CD4-positive, alpha-beta memory T cell (primary cell): ENCODE data around the gene MIEF2. TPM values are rescaled to one million over a fixed set of nuclear protein-coding genes. Genes with fewer than 3 reads are reported as not detected.

Experiments used
- CTCF ChIA-PET: fragments of 350-600 bp; sonication (Branson Sonifier 250); formaldehyde crosslinking; loops from one replicate; lab custom pipeline; 2021; ENCODE audit warnings: inconsistent platforms; ENCODE audit not compliant: partially characterized antibody; lab: Charles Lee
- POLR2A ChIA-PET: fragments of 350-600 bp; sonication (Branson Sonifier 250); formaldehyde crosslinking; loops from one replicate; lab custom pipeline; 2021; ENCODE audit not compliant: partially characterized antibody; lab: Charles Lee
- DNase-seq, 5 donors: peaks; one replicate each; pipeline versions ENCODE4 v3.0.0 to v3.0.0-alpha.2; 2020 to 2022; ENCODE audit warnings: mixed read lengths in 1 of 5
- H3K27ac ChIP-seq: one replicate; pipeline ENCODE4 v1.7.0; 2013; ENCODE audit warnings: low read depth, low read length
- H3K27me3 ChIP-seq: 2 replicates; pipeline ENCODE4 v1.7.0; 2013; ENCODE audit warnings: mild to moderate bottlenecking, low read length, moderate library complexity; ENCODE audit not compliant: insufficient read depth
- H3K36me3 ChIP-seq: 2 replicates; pipeline ENCODE4 v1.7.0; 2013; ENCODE audit warnings: mild to moderate bottlenecking, low read length, moderate library complexity; ENCODE audit not compliant: insufficient read depth
- H3K4me1 ChIP-seq: 2 replicates; pipeline ENCODE4 v1.7.0; 2013; ENCODE audit warnings: mild to moderate bottlenecking, low read length, moderate library complexity; ENCODE audit not compliant: insufficient read depth
- H3K4me3 ChIP-seq, 2 donors: one replicate each; pipeline ENCODE4 v1.7.0; 2013; ENCODE audit warnings: low read length in 2 of 2, mild to moderate bottlenecking in 1 of 2
- H3K9me3 ChIP-seq, 2 donors: one replicate each; pipeline ENCODE4 v1.7.0; 2013; ENCODE audit warnings: low read length in 2 of 2, control low read depth in 1 of 2; ENCODE audit not compliant: control insufficient read depth in 1 of 2
- H3K27ac Mint-ChIP-seq, 7 donors: one replicate each; pipeline ENCODE4 v1.8.0; 2020 to 2021; ENCODE audit warnings: mixed read lengths in 7 of 7, mild to moderate bottlenecking in 6 of 7, inconsistent platforms in 3 of 7, moderate library complexity in 3 of 7
- H3K27me3 Mint-ChIP-seq, 2 donors: one replicate each; pipeline ENCODE4 v1.8.0; 2020 to 2021; ENCODE audit warnings: mixed read lengths in 2 of 2
- H3K36me3 Mint-ChIP-seq, 2 donors: one replicate each; pipeline ENCODE4 v1.8.0; 2020 to 2021; ENCODE audit warnings: mixed read lengths in 2 of 2, inconsistent platforms in 1 of 2, mild to moderate bottlenecking in 1 of 2
- H3K4me1 Mint-ChIP-seq, 4 donors: one replicate each; pipeline ENCODE4 v1.8.0; 2020 to 2021; ENCODE audit warnings: mixed read lengths in 4 of 4, mild to moderate bottlenecking in 1 of 4
- H3K4me3 Mint-ChIP-seq, 8 donors: one replicate each; pipeline ENCODE4 v1.8.0; 2020 to 2021; ENCODE audit warnings: mixed read lengths in 8 of 8, mild to moderate bottlenecking in 7 of 8, moderate library complexity in 6 of 8, inconsistent platforms in 3 of 8
- H3K9me3 Mint-ChIP-seq, 8 donors: one replicate each; pipeline ENCODE4 v1.8.0; 2020 to 2021; ENCODE audit warnings: mixed read lengths in 8 of 8, mild to moderate bottlenecking in 5 of 8, inconsistent platforms in 3 of 8, moderate library complexity in 1 of 8
- intact Hi-C: fragments of 100-400 bp; cut with micrococcal nuclease; formaldehyde crosslinking; loops from one replicate; pipeline ENCODE4 v1.15.1; 2023
- polyA plus RNA-seq, 2 donors: library from polyadenylated mRNA; unstranded; fragments of 300-500 nt; fragmentation: Illumina TruSeq; gene quantifications; one replicate each; pipeline ENCODE4 v1.2.3, GENCODE V29; 2021
- total RNA-seq, 2 experiments: library from RNA; stranded (reverse); gene quantifications; one replicate each; pipeline ENCODE4 v1.2.3, GENCODE V29; 2021

The MIEF2 gene
- total and polyA plus RNA-seq, 4 experiments from 2014 or later = 9.9 to 19.3 (median 14.6) TPM

DNA sequence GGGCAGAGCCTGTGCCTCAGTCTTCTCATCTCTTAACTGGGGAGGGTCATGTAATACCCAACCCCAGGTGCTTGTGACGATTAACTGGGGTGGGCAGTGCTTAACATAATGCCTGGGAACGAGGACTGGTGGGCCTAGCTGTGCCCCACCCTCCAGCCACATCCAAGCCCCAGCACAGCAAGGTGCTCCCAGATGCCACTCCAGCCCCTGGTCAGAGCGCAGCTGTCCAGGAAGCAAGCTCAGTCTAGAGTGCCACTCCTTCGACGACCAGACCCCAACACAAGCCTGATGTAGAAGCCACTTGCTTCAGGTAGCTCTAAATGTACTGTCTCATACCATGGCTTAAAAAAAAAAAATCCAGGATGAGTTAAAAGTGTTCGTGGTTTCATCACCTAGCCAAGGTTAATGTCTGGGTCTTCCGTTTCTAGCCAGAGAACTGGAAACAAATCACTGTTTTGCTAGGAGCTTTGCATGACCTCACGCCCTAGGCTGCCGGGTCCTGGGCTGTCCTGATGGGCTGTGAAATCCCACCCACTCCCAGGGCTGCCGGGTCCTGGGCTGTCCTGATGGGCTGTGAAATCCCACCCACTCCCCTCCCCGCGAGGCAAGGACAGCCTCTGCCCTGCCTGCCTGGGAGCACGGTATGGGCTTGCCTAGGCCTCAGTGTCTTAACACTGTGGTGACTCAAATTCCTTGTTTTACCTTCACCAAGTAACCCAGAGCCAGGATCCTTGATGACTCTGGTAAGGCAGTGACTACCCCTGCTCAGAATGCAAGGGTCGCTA lies 7.7 kb downstream of the MIEF2 start:
- peaks cover 0 to 1% (median 0%) of the 10 kb centered on the region in 8 donors for H3K9me3 Mint-ChIP-seq
- H3K27ac Mint-ChIP-seq = peak overlapping the region in 2 of 7 donors; percentile 35 to 52
- ChIA-PET POLR2A (interaction anchor here (0.7 to 0.8 kb wide), 2 partner anchors 44 to 95 kb away, joined by 3 read pairs; partner anchors contain the start of gene SHMT1), CTCF (interaction anchor here (1.5 kb wide), 1 partner anchor 20 kb away, joined by 8 read pairs; no protein-coding TSS in a partner anchor)
- no peak for DNase-seq
- Histone ChIP-seq H3K9me3 (no peaks in the 10 kb centered on the region), H3K36me3 (peaks cover 19% of the 10 kb centered on the region), H3K4me1 (no peaks in the 10 kb centered on the region), H3K4me3 (no peak overlapping the region), H3K27ac (no peak overlapping the region), H3K27me3 (no peaks in the 10 kb centered on the region)
- peaks cover 3 to 5% of the 10 kb centered on the region in 2 donors for H3K36me3 Mint-ChIP-seq
- H3K4me3 Mint-ChIP-seq = peak overlapping the region in 1 of 8 donors; percentile 17
- peaks cover 1 to 11% (median 6%) of the 10 kb centered on the region in 4 donors for H3K4me1 Mint-ChIP-seq
- intact Hi-C loops = no loop called here
- no peaks in the 10 kb centered on the region for H3K27me3 Mint-ChIP-seq

DNA sequence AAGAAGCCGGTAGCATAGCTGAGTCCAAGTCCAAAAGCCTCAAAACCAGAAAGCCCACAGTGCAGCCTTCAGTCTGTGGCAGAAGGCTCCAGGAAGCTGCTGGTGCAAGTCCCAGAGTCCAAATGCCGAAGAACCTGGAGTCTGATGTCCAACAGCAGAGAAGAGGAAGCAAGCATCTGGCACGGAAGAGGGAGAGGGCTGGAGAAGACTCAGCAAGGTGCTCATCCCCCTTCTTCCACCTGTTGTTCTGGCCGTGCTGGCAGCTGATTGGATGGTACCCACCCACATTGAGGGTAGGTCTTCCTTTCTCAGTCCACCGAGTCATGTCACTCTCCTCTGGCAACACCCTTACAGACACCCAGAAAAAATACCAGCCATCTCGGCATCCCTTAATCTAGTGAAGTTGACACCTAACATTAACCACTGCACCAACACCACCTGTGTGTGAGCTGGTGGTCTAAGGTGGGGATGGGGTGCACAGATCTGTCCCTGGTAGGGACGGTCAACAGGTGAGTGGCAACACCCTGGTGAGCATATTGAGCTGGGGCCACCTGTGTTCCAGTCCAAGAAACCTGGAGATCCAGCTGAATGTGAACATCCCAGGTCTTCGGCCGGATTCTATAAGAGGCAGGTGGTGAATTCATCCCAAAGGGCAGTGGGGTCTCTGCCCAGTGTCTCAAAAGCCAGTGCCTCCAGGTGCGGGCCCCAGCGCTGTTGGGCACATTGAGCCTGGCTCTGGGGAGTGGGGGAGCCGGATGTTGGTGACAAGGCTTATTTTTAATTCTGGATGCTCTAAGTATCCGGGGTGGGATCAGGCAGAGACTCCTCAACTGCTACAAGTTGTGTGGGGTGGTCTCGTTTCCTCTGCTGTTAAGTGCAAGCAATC lies 9.8 kb downstream of the MIEF2 start:
- H3K27ac ChIP-seq = no peak overlapping the region
- H3K27ac Mint-ChIP-seq = peak overlapping the region in 2 of 7 donors; percentile 24 to 35
- CTCF ChIA-PET = no interaction called here
- peaks cover 1 to 11% (median 6%) of the 10 kb centered on the region in 4 donors for H3K4me1 Mint-ChIP-seq
- H3K4me3 Mint-ChIP-seq = no peak overlapping the region
- no peak for DNase-seq
- intact Hi-C loops = no loop called here
- no peak overlapping the region for H3K4me3 ChIP-seq
- H3K36me3 ChIP-seq = no peaks in the 10 kb centered on the region
- H3K27me3 ChIP-seq = no peaks in the 10 kb centered on the region
- H3K4me1 ChIP-seq = no peaks in the 10 kb centered on the region
- peaks cover 0 to 1% (median 0%) of the 10 kb centered on the region in 8 donors for H3K9me3 Mint-ChIP-seq
- no peaks in the 10 kb centered on the region for H3K9me3 ChIP-seq
- no peaks in the 10 kb centered on the region for H3K27me3 Mint-ChIP-seq
- peaks cover 0 to 4% of the 10 kb centered on the region in 2 donors for H3K36me3 Mint-ChIP-seq
- POLR2A ChIA-PET = interaction anchor here (1.1 kb wide), 1 partner anchor 93 kb away, joined by 3 read pairs; the partner anchor contains the start of gene SHMT1

DNA sequence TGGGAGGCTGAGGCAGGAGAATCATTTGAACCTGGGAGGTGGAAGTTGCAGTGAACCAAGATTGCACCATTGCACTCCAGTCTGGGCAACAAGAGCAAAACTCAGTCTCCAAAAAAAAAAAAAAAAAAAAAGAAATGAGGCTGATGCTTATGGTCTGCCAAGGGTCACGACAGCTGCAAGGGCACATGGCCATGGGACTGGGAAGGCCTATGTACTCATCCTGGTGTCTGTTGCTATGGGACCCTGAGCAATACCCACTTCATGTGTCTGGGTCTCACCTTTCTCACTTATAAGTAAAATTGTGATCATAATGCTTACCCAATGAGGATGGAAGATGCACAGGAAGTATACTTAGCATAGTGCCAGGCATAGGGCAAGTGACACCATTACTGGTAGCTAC lies 16.6 kb downstream of the MIEF2 start:
- H3K4me3 Mint-ChIP-seq = no peak overlapping the region
- no peaks in the 10 kb centered on the region for H3K4me1 Mint-ChIP-seq
- H3K27ac Mint-ChIP-seq = no peak overlapping the region
- Histone ChIP-seq H3K4me1 (no peaks in the 10 kb centered on the region), H3K27ac (no peak overlapping the region), H3K36me3 (peaks cover 47% of the 10 kb centered on the region), H3K4me3 (no peak overlapping the region), H3K9me3 (no peaks in the 10 kb centered on the region), H3K27me3 (no peaks in the 10 kb centered on the region)
- H3K9me3 Mint-ChIP-seq = no peaks in the 10 kb centered on the region
- intact Hi-C loops = no loop called here
- CTCF ChIA-PET = no interaction called here
- H3K36me3 Mint-ChIP-seq = peaks cover 12 to 42% of the 10 kb centered on the region in 2 donors
- POLR2A ChIA-PET = no interaction called here
- H3K27me3 Mint-ChIP-seq = no peaks in the 10 kb centered on the region
- DNase-seq = no peak

DNA sequence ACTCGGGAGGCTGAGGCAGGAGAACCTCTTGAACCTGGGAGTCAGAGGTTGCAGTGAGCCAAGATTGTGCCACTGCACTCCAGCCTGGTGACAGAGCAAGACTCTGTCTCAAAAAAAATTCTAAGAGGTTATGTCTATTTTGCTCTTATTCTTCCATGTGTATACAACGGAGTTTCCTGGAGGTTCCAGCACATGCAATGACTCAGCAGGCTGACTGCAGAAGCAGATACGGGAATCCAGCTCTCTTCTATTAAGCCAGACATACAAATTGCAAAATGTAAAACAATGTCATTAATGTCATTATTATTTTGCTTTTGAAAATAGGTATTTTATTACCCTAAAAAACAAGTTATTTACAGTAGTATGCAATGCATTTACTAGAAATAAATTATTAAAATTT lies 18.4 kb downstream of the MIEF2 start:
- Histone ChIP-seq H3K9me3 (no peaks in the 10 kb centered on the region), H3K27me3 (no peaks in the 10 kb centered on the region), H3K27ac (no peak overlapping the region), H3K4me1 (no peaks in the 10 kb centered on the region), H3K4me3 (no peak overlapping the region), H3K36me3 (peaks cover 61% of the 10 kb centered on the region)
- intact Hi-C loops = no loop called here
- Mint-ChIP-seq H3K36me3 (peaks cover 24 to 58% of the 10 kb centered on the region in 2 donors), H3K27me3 (no peaks in the 10 kb centered on the region), H3K4me1 (no peaks in the 10 kb centered on the region), H3K27ac (no peak overlapping the region), H3K9me3 (no peaks in the 10 kb centered on the region), H3K4me3 (no peak overlapping the region)
- POLR2A ChIA-PET = no interaction called here
- CTCF ChIA-PET = no interaction called here
- no peak for DNase-seq

DNA sequence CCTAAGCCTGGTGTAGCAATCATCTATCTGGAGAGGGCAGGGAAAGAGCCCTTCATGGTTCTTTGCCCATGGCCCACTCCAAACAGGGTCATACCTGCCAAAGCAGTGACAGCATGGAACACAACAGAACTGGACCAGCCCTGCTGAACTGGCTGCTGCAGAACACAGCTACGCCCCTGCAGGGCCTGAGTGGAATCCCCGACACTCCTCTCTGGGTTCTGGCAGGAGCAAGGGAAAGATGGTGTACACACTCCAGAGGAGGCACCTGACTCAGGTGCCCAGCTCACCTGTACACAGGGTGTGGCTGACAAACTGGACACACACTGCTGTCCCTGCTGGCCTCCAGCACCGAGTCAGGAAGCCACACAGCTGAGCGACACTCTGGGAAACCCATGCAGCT lies 19.8 kb downstream of the MIEF2 start:
- CTCF ChIA-PET = no interaction called here
- peaks cover 69% of the 10 kb centered on the region for H3K36me3 ChIP-seq
- DNase-seq = no peak
- no peak overlapping the region for H3K27ac Mint-ChIP-seq
- no peaks in the 10 kb centered on the region for H3K9me3 ChIP-seq
- no peaks in the 10 kb centered on the region for H3K9me3 Mint-ChIP-seq
- no peak overlapping the region for H3K4me3 Mint-ChIP-seq
- H3K4me3 ChIP-seq = no peak overlapping the region
- H3K27me3 ChIP-seq = no peaks in the 10 kb centered on the region
- H3K27me3 Mint-ChIP-seq = no peaks in the 10 kb centered on the region
- no peak overlapping the region for H3K27ac ChIP-seq
- no peaks in the 10 kb centered on the region for H3K4me1 ChIP-seq
- POLR2A ChIA-PET = no interaction called here
- H3K4me1 Mint-ChIP-seq = no peaks in the 10 kb centered on the region
- peaks cover 34 to 65% of the 10 kb centered on the region in 2 donors for H3K36me3 Mint-ChIP-seq
- intact Hi-C loops = no loop called here

DNA sequence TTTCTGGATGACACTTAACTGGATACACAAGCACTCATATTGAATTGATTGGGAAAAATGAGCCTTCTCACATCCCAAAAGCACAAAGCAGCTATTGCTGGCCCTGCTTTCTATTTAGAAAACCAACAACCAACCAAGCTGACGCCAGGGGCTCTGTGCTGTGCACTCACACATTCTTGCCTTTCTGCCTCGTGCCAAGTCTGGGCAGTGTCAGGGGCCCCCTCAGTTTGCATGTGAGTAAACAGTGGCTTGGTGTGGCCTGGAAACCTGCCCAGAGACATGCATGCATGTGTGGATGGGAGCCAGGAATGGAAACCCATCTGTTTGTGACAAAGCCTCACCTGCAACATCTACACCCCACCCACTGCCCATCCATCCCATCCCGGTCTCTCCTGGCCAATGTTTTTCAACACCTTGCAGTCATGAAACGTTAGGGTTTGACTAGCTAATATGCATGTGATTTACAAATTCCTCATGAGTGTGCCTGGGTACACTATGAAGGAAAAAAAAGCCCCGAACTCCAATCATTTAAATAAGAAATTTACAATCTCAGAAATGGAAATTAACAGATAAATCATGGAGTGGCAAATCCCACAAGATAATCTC lies 20.4 kb downstream of the MIEF2 start:
- DNase-seq = no peak
- ChIA-PET POLR2A (no interaction called here), CTCF (no interaction called here)
- Histone ChIP-seq H3K4me3 (no peak overlapping the region), H3K36me3 (peaks cover 75% of the 10 kb centered on the region), H3K27ac (no peak overlapping the region), H3K27me3 (no peaks in the 10 kb centered on the region), H3K4me1 (no peaks in the 10 kb centered on the region), H3K9me3 (no peaks in the 10 kb centered on the region)
- H3K27ac Mint-ChIP-seq = no peak overlapping the region
- H3K4me1 Mint-ChIP-seq = no peaks in the 10 kb centered on the region
- H3K9me3 Mint-ChIP-seq = no peaks in the 10 kb centered on the region
- peaks cover 39 to 72% of the 10 kb centered on the region in 2 donors for H3K36me3 Mint-ChIP-seq
- intact Hi-C loops = no loop called here
- no peaks in the 10 kb centered on the region for H3K27me3 Mint-ChIP-seq
- H3K4me3 Mint-ChIP-seq = no peak overlapping the region

DNA sequence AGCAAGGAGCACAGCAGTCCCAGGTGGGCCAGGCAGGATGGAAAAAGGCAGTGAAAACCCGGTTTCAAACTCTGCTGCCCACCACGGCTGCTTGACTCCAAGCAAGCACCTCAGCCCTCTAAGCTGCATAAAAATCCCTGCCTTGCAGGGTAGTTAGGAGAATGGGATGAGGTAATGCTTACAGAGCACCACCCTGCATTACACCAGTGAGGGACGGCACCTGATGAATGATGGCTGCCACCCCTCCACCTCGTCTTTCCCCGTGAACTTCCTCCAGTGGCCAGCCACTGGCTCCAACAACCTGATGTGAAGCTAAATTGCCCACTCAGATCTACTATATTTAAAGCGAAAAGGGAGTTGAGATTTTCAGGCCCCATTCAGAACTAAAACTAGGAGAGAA lies 21.3 kb downstream of the MIEF2 start:
- no peaks in the 10 kb centered on the region for H3K27me3 Mint-ChIP-seq
- H3K9me3 ChIP-seq = no peaks in the 10 kb centered on the region
- no peak for DNase-seq
- no peaks in the 10 kb centered on the region for H3K27me3 ChIP-seq
- ChIA-PET CTCF (no interaction called here), POLR2A (no interaction called here)
- H3K9me3 Mint-ChIP-seq = no peaks in the 10 kb centered on the region
- H3K4me3 ChIP-seq = no peak overlapping the region
- H3K36me3 ChIP-seq = peaks cover 68% of the 10 kb centered on the region
- H3K27ac Mint-ChIP-seq = peak overlapping the region in 1 of 7 donors; percentile 47
- no peak overlapping the region for H3K27ac ChIP-seq
- no peaks in the 10 kb centered on the region for H3K4me1 ChIP-seq
- no peaks in the 10 kb centered on the region for H3K4me1 Mint-ChIP-seq
- H3K4me3 Mint-ChIP-seq = no peak overlapping the region
- intact Hi-C loops = no loop called here
- peaks cover 43 to 70% of the 10 kb centered on the region in 2 donors for H3K36me3 Mint-ChIP-seq
